Measurements from ENCODE around the gene OBSCN. TPM values are rescaled to one million over a fixed set of nuclear protein-coding genes. Genes with fewer than 3 reads are reported as not detected.
A peak's percentile ranks its signal among the peaks of the same experiment; 100 is the strongest.

The OBSCN gene
- total RNA-seq, 1 donor from 2014 or later: 25.7 TPM

DNA sequence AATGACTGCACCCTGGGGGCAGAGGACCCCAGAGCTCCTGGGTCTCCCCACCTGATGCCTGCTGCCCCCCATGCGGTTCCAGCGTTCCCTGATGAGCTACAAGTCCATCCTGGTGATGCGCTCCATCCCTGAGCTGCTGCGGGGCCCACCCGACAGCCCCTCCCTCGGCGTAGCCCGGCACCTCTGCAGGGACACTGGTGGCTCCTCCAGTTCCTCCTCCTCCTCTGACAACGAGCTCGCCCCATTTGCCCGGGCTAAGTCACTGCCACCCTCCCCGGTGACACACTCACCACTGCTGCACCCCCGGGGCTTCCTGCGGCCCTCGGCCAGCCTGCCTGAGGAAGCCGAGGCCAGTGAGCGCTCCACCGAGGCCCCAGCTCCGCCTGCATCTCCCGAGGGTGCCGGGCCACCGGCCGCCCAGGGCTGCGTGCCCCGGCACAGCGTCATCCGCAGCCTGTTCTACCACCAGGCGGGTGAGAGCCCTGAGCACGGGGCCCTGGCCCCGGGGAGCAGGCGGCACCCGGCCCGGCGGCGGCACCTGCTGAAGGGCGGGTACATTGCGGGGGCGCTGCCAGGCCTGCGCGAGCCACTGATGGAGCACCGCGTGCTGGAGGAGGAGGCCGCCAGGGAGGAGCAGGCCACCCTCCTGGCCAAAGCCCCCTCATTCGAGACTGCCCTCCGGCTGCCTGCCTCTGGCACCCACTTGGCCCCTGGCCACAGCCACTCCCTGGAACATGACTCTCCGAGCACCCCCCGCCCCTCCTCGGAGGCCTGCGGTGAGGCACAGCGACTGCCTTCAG, 163.3 kb downstream of the OBSCN start:
- TF ChIP-seq, protein P1, sequence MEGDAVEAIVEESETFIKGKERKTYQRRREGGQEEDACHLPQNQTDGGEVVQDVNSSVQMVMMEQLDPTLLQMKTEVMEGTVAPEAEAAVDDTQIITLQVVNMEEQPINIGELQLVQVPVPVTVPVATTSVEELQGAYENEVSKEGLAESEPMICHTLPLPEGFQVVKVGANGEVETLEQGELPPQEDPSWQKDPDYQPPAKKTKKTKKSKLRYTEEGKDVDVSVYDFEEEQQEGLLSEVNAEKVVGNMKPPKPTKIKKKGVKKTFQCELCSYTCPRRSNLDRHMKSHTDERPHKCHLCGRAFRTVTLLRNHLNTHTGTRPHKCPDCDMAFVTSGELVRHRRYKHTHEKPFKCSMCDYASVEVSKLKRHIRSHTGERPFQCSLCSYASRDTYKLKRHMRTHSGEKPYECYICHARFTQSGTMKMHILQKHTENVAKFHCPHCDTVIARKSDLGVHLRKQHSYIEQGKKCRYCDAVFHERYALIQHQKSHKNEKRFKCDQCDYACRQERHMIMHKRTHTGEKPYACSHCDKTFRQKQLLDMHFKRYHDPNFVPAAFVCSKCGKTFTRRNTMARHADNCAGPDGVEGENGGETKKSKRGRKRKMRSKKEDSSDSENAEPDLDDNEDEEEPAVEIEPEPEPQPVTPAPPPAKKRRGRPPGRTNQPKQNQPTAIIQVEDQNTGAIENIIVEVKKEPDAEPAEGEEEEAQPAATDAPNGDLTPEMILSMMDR (IDR thresholded peaks at IDR 0.05; ENCODE audit: partially characterized antibody, unreplicated experiment): no peak

GRCh38 chr1:228371741-228372182, 163.9 kb downstream of the OBSCN start:
- Mint-ChIP-seq H3K27ac (ENCODE audit: unreplicated experiment) (no peak overlapping the region), H3K4me1 (ENCODE audit: low read depth, unreplicated experiment) (no peaks in the 10 kb centered on the region), H3K9me3 (ENCODE audit: unreplicated experiment) (peaks cover 4% of the 10 kb centered on the region), H3K27me3 (ENCODE audit: unreplicated experiment) (no peaks in the 10 kb centered on the region), H3K4me3 (ENCODE audit: unreplicated experiment) (no peak overlapping the region), H3K36me3 (ENCODE audit: unreplicated experiment) (no peaks in the 10 kb centered on the region)
- TF ChIP-seq, protein P1 (IDR thresholded peaks at IDR 0.05; ENCODE audit: partially characterized antibody, unreplicated experiment): no peak
- DNase-seq: no peak

More for the DNA sequence above, 163.3 kb downstream of the OBSCN start:
- H3K9me3 Mint-ChIP-seq (ENCODE audit: unreplicated experiment): peaks cover 2% of the 10 kb centered on the region
- no peaks in the 10 kb centered on the region for H3K36me3 Mint-ChIP-seq (ENCODE audit: unreplicated experiment)
- no peak overlapping the region for H3K27ac Mint-ChIP-seq (ENCODE audit: unreplicated experiment)
- no peaks in the 10 kb centered on the region for H3K4me1 Mint-ChIP-seq (ENCODE audit: low read depth, unreplicated experiment)
- peak; percentile 13 for DNase-seq
- no peak overlapping the region for H3K4me3 Mint-ChIP-seq (ENCODE audit: unreplicated experiment)
- no peaks in the 10 kb centered on the region for H3K27me3 Mint-ChIP-seq (ENCODE audit: unreplicated experiment)

DNA sequence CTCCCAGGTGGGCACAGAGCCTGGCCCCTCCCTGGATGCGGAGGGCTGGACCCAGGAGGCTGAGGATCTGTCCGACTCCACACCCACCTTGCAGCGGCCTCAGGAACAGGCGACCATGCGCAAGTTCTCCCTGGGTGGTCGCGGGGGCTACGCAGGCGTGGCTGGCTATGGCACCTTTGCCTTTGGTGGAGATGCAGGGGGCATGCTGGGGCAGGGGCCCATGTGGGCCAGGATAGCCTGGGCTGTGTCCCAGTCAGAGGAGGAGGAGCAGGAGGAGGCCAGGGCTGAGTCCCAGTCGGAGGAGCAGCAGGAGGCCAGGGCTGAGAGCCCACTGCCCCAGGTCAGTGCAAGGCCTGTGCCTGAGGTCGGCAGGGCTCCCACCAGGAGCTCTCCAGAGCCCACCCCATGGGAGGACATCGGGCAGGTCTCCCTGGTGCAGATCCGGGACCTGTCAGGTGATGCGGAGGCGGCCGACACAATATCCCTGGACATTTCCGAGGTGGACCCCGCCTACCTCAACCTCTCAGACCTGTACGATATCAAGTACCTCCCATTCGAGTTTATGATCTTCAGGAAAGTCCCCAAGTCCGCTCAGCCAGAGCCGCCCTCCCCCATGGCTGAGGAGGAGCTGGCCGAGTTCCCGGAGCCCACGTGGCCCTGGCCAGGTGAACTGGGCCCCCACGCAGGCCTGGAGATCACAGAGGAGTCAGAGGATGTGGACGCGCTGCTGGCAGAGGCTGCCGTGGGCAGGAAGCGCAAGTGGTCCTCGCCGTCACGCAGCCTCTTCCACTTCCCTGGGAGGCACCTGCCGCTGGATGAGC, 164.5 kb downstream of the OBSCN start:
- TF ChIP-seq, protein P1 (IDR thresholded peaks at IDR 0.05; ENCODE audit: partially characterized antibody, unreplicated experiment): no peak
- H3K27ac Mint-ChIP-seq (ENCODE audit: unreplicated experiment): no peak overlapping the region
- DNase-seq: peak; percentile 13
- no peaks in the 10 kb centered on the region for H3K27me3 Mint-ChIP-seq (ENCODE audit: unreplicated experiment)
- H3K4me1 Mint-ChIP-seq (ENCODE audit: low read depth, unreplicated experiment): no peaks in the 10 kb centered on the region
- H3K9me3 Mint-ChIP-seq (ENCODE audit: unreplicated experiment): peaks cover 4% of the 10 kb centered on the region
- H3K36me3 Mint-ChIP-seq (ENCODE audit: unreplicated experiment): no peaks in the 10 kb centered on the region
- H3K4me3 Mint-ChIP-seq (ENCODE audit: unreplicated experiment): no peak overlapping the region

DNA sequence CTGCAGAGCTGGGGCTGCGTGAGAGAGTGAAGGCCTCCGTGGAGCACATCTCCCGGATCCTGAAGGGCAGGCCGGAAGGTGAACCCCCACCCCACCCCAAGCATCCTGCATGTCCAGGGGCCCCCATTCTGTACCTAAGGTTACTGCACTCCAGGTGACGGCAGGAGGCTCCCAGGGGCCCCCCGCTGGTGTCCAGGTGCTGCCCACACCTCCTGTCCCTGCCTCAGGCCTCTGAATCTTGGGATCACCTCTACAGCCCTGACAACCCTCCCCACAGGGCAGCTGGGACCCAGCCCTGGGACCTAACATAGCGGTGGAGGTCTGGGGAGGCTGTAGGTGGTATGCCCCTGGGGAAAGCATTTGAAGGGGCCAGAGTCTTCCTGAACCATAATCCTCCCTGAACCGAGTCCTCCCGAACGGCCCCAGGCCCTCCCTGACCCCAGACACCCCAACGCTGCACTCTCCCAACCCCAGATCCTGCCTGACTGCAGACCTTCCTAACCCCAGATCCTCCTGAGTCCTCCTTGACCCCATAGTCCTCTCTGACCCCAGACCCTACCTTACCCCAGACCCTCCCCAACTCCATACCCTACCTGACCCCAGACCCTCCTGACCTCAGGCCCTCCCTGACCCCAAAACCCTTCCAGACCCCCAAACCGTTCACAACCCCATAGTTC, 165.3 kb downstream of the OBSCN start:
- DNase-seq: peak; percentile 17
- H3K27me3 Mint-ChIP-seq (ENCODE audit: unreplicated experiment): no peaks in the 10 kb centered on the region
- TF ChIP-seq, protein P1 (IDR thresholded peaks at IDR 0.05; ENCODE audit: partially characterized antibody, unreplicated experiment): no peak
- peaks cover 4% of the 10 kb centered on the region for H3K9me3 Mint-ChIP-seq (ENCODE audit: unreplicated experiment)
- H3K4me1 Mint-ChIP-seq (ENCODE audit: low read depth, unreplicated experiment): no peaks in the 10 kb centered on the region
- no peaks in the 10 kb centered on the region for H3K36me3 Mint-ChIP-seq (ENCODE audit: unreplicated experiment)
- no peak overlapping the region for H3K27ac Mint-ChIP-seq (ENCODE audit: unreplicated experiment)
- H3K4me3 Mint-ChIP-seq (ENCODE audit: unreplicated experiment): no peak overlapping the region

All from glutamatergic neuron (in vitro differentiated cells).